Measurements from ENCODE around the gene LSAMP. TPM values are rescaled to one million over a fixed set of nuclear protein-coding genes. Genes with fewer than 3 reads are reported as not detected.

Gene LSAMP
- total RNA-seq, 4 donors from 2014 or later = 4.3 to 5.2 (median 5.0) TPM

GRCh38 chr3:116112696-116113095 is 332.6 kb downstream of the LSAMP start:
- 36% methylated on average over 2 of the region's 2 CpGs for WGBS
- Histone ChIP-seq H3K27ac (no peak overlapping the region), H3K27me3 (no peaks in the 10 kb centered on the region), H3K4me3 (no peak overlapping the region), H3K36me3 (no peaks in the 10 kb centered on the region), H3K4me1 (no peaks in the 10 kb centered on the region), H3K9me3 (no peaks in the 10 kb centered on the region)
- TF ChIP-seq POLR2A (IDR thresholded peaks at IDR 0.05) = no peak
- TF ChIP-seq POLR2AphosphoS5 (IDR thresholded peaks at IDR 0.05) = no peak
- TF ChIP-seq CTCF (IDR thresholded peaks at IDR 0.05) = no peak
- TF ChIP-seq EP300 (IDR thresholded peaks at IDR 0.05) = no peak
- DNase-seq (ENCODE audit: low spot score in 2 of 2) = no peak

- Histone ChIP-seq H3K27ac (no peak overlapping the region), H3K36me3 (no peaks in the 10 kb centered on the region), H3K9me3 (no peaks in the 10 kb centered on the region), H3K4me1 (no peaks in the 10 kb centered on the region), H3K4me3 (no peak overlapping the region), H3K27me3 (no peaks in the 10 kb centered on the region)
- TF ChIP-seq CTCF (IDR thresholded peaks at IDR 0.05) = no peak
- TF ChIP-seq POLR2A (IDR thresholded peaks at IDR 0.05) = no peak
- TF ChIP-seq POLR2AphosphoS5 (IDR thresholded peaks at IDR 0.05) = no peak
- no peak for TF ChIP-seq EP300 (IDR thresholded peaks at IDR 0.05)
- DNase-seq (ENCODE audit: low spot score in 2 of 2) = no peak
Measured at GRCh38 chr3:116111765-116112164, 333.5 kb downstream of the LSAMP start.

- WGBS = 65% methylated on average over 4 of the region's 4 CpGs
- H3K4me3 ChIP-seq = no peak overlapping the region
- no peaks in the 10 kb centered on the region for H3K36me3 ChIP-seq
- no peaks in the 10 kb centered on the region for H3K4me1 ChIP-seq
- no peaks in the 10 kb centered on the region for H3K9me3 ChIP-seq
- no peak for TF ChIP-seq CTCF (IDR thresholded peaks at IDR 0.05)
- TF ChIP-seq POLR2A (IDR thresholded peaks at IDR 0.05) = no peak
- no peak for TF ChIP-seq POLR2AphosphoS5 (IDR thresholded peaks at IDR 0.05)
- no peak for TF ChIP-seq EP300 (IDR thresholded peaks at IDR 0.05)
- H3K27me3 ChIP-seq = no peaks in the 10 kb centered on the region
- H3K27ac ChIP-seq = no peak overlapping the region
- DNase-seq (ENCODE audit: low spot score in 2 of 2) = no peak
Measured at GRCh38 chr3:116103868-116104530, 341.3 kb downstream of the LSAMP start.

GRCh38 chr3:116102037-116102436 is 343.2 kb downstream of the LSAMP start:
- no peak for DNase-seq (ENCODE audit: low spot score in 2 of 2)
- Histone ChIP-seq H3K9me3 (no peaks in the 10 kb centered on the region), H3K27me3 (no peaks in the 10 kb centered on the region), H3K4me1 (no peaks in the 10 kb centered on the region), H3K4me3 (no peak overlapping the region), H3K27ac (no peak overlapping the region), H3K36me3 (no peaks in the 10 kb centered on the region)
- TF ChIP-seq CTCF (IDR thresholded peaks at IDR 0.05) = no peak
- TF ChIP-seq POLR2A (IDR thresholded peaks at IDR 0.05) = no peak
- TF ChIP-seq EP300 (IDR thresholded peaks at IDR 0.05) = no peak
- no peak for TF ChIP-seq POLR2AphosphoS5 (IDR thresholded peaks at IDR 0.05)

GRCh38 chr3:116097226-116097625 is 348.1 kb downstream of the LSAMP start:
- no peak for TF ChIP-seq CTCF (IDR thresholded peaks at IDR 0.05)
- TF ChIP-seq EP300 (IDR thresholded peaks at IDR 0.05) = no peak
- TF ChIP-seq POLR2A (IDR thresholded peaks at IDR 0.05) = no peak
- Histone ChIP-seq H3K36me3 (no peaks in the 10 kb centered on the region), H3K4me1 (no peaks in the 10 kb centered on the region), H3K9me3 (no peaks in the 10 kb centered on the region), H3K4me3 (no peak overlapping the region), H3K27me3 (no peaks in the 10 kb centered on the region), H3K27ac (no peak overlapping the region)
- DNase-seq (ENCODE audit: low spot score in 2 of 2) = no peak
- WGBS = 67% methylated on average over 2 of the region's 2 CpGs
